SK-N-MC (cell line): Measurements from ENCODE around the gene GPC6.

Source experiments
- EZH2 ChIP-seq: fragments of 200-600 bp; sonication (generic); IDR thresholded peaks from one replicate; pipeline ENCODE4 v1.6.1; 2017; ENCODE audit warnings: antibody characterized with exemption
- FOXP2 ChIP-seq: optimal IDR thresholded peaks from 2 replicates; pipeline ENCODE3; 2011; ENCODE audit warnings: mild to moderate bottlenecking, moderate library complexity; ENCODE audit not compliant: insufficient read depth; ENCODE audit errors: extremely low read length, control extremely low read depth
- POLR2AphosphoS5 ChIP-seq: IDR thresholded peaks from 2 replicates; pipeline ENCODE4 v1.6.1; 2012; ENCODE audit warnings: mild to moderate bottlenecking, low read depth, low read length, borderline replicate concordance

DNA sequence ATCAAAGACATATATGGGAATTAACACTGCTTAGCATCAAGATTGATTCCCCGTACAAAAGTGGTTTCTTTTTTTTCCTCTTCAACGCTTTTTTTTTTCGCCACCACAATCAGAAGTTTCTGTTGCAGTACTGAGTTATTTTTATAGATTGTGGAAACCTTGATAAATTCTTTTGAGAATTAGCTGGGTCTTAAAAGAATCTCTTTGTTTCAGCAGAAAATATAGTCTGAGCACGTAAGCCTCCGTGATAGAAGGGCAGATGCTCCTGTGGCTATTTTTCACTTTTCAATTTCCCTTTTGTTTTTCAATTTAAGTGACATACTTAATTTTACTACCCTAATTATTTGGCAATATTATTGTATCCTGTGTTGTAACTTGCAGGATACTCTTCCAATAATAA lies 721.0 kb downstream of the GPC6 start:
- TF ChIP-seq EZH2, result no peak
- TF ChIP-seq FOXP2, result no peak
- no peak for TF ChIP-seq POLR2AphosphoS5
